Esophagus squamous epithelium (tissue), 4 donors: ENCODE results near the gene NPPB.

Source experiments
- CTCF ChIP-seq, 6 experiments: fragments of 450-650 bp in 4 of 6; fragments of 200-600 bp in 2 of 6; sonication (generic) in 2 of 6; IDR thresholded peaks; one replicate each; pipeline ENCODE4 v1.5.1; 2016 to 2019; ENCODE audit warnings: antibody characterized with exemption in 6 of 6, mild to moderate bottlenecking in 4 of 6, moderate library complexity in 4 of 6
- POLR2A ChIP-seq, 4 donors: fragments of 450-650 bp; IDR thresholded peaks; one replicate each; pipeline ENCODE4 v1.6.1; 2017; ENCODE audit warnings: antibody characterized with exemption in 4 of 4, mild to moderate bottlenecking in 4 of 4, moderate library complexity in 3 of 4

GRCh38 chr1:11879311-11880180 lies 20.8 kb upstream of the NPPB start:
- TF ChIP-seq CTCF (IDR thresholded peaks at IDR 0.05) (no peak), POLR2A (IDR thresholded peaks at IDR 0.05) (no peak)
